T-cell (primary cell): ENCODE data around the gene LRIT1. TPM values are rescaled to one million over a fixed set of nuclear protein-coding genes. Genes with fewer than 3 reads are reported as not detected.

ENCODE experiments used
- ATAC-seq, 4 experiments: fragments of 200-7000 bp in 3 of 4; fragments of 150-1000 bp in 1 of 4; cut with Tn5 transposase; replicated peaks in 1 of 4; 1 replicate in 3 of 4; 2 replicates in 1 of 4; pipeline ENCODE4 v1.10.0; 2021; ENCODE audit warnings: moderate library complexity in 3 of 4, mild to moderate bottlenecking in 2 of 4, moderate number of reproducible peaks in 1 of 4
- CTCF ChIA-PET, 2 donors: fragments of 300-600 bp; sonication (Branson Sonifier 250); formaldehyde crosslinking; loops; one replicate each; lab custom pipeline; 2022; ENCODE audit warnings: antibody characterized with exemption in 2 of 2; lab: Charles Lee
- POLR2A ChIA-PET, 2 donors: fragments of 300-600 bp; sonication (Branson Sonifier 250); formaldehyde crosslinking; loops; one replicate each; lab custom pipeline; 2022; ENCODE audit warnings: antibody characterized with exemption in 2 of 2; lab: Charles Lee
- DNase-seq, 35 experiments: peaks; one replicate each; pipeline versions ENCODE4 v3.0.0 to v3.0.0-alpha.2; 2013 to 2023
- H3K27ac ChIP-seq: one replicate; pipeline ENCODE4 v1.5.1; 2013; ENCODE audit warnings: low read length
- H3K27me3 ChIP-seq, 2 experiments: replicated peaks in 1 of 2; 1 replicate in 1 of 2; 2 replicates in 1 of 2; pipeline versions ENCODE4 v1.6.1 to v1.7.0; 2013; ENCODE audit warnings: low read length in 1 of 2, mixed read lengths in 1 of 2; ENCODE audit not compliant: control insufficient read depth in 2 of 2, insufficient read depth in 2 of 2; ENCODE audit errors: extremely low read depth in 1 of 2
- H3K36me3 ChIP-seq, 2 donors: 1 replicate in 1 of 2; 2 replicates in 1 of 2; pipeline versions ENCODE4 v1.6.1 to v1.7.0; 2013; ENCODE audit warnings: low read length in 1 of 2; ENCODE audit not compliant: control insufficient read depth in 2 of 2, insufficient read depth in 1 of 2; ENCODE audit errors: extremely low read depth in 1 of 2
- H3K4me1 ChIP-seq, 2 experiments: 1 replicate in 1 of 2; 2 replicates in 1 of 2; pipeline versions ENCODE4 v1.6.1 to v1.7.0; 2013; ENCODE audit warnings: low read length in 2 of 2, mixed read lengths in 1 of 2; ENCODE audit not compliant: insufficient read depth in 2 of 2, control insufficient read depth in 1 of 2; ENCODE audit errors: extremely low read depth in 1 of 2
- H3K4me3 ChIP-seq, 2 donors: 1 replicate in 1 of 2; 2 replicates in 1 of 2; pipeline versions ENCODE4 v1.5.1 to v1.7.0; 2013; ENCODE audit warnings: mild to moderate bottlenecking in 2 of 2, low read length in 1 of 2, moderate library complexity in 1 of 2; ENCODE audit not compliant: control insufficient read depth in 1 of 2; ENCODE audit errors: extremely low read depth in 1 of 2
- H3K9me3 ChIP-seq: 2 replicates; pipeline ENCODE4 v1.7.0; 2013
- H3K27ac Mint-ChIP-seq, 2 donors: one replicate each; pipeline ENCODE4 v1.8.0; 2020 to 2021; ENCODE audit warnings: mild to moderate bottlenecking in 2 of 2, mixed read lengths in 2 of 2
- H3K27me3 Mint-ChIP-seq, 2 donors: one replicate each; pipeline ENCODE4 v1.8.0; 2021 to 2022; ENCODE audit warnings: mixed read lengths in 2 of 2
- H3K36me3 Mint-ChIP-seq: one replicate; pipeline ENCODE4 v1.8.0; 2021; ENCODE audit warnings: mixed read lengths
- H3K4me1 Mint-ChIP-seq, 3 donors: one replicate each; pipeline ENCODE4 v1.8.0; 2020 to 2022; ENCODE audit warnings: mixed read lengths in 3 of 3, mild to moderate bottlenecking in 1 of 3
- H3K4me3 Mint-ChIP-seq, 3 donors: one replicate each; pipeline ENCODE4 v1.8.0; 2020 to 2022; ENCODE audit warnings: mild to moderate bottlenecking in 3 of 3, mixed read lengths in 3 of 3, moderate library complexity in 3 of 3
- H3K9me3 Mint-ChIP-seq, 3 donors: one replicate each; pipeline ENCODE4 v1.8.0; 2020 to 2022; ENCODE audit warnings: mixed read lengths in 3 of 3
- WGBS: methylation state at CpG from one replicate; pipeline ENCODE4 v1.1.5; 2013; ENCODE audit warnings: missing lambda C conversion rate; ENCODE audit not compliant: insufficient coverage; 5-methylcytosine and 5-hydroxymethylcytosine counted together
- total RNA-seq, 35 experiments: library from RNA in 6 of 35; stranded (reverse) in 6 of 35; fragments of 120-200 nt in 1 of 35; gene quantifications; one replicate each; pipeline versions ENCODE4 v1.2.1 to v1.2.4 and lab custom pipeline; 2013 to 2026

The LRIT1 gene
- total RNA-seq, 5 donors from 2014 or later (not counting 1 experiment from before 2014, with no cell fraction given), result not detected

GRCh38 chr10:84263716-84264115, 22.4 kb upstream of the LRIT1 start:
- Histone ChIP-seq H3K36me3 (no peaks in the 10 kb centered on the region), H3K4me1 (peaks cover 0 to 7% of the 10 kb centered on the region in 2 experiments), H3K9me3 (no peaks in the 10 kb centered on the region), H3K27me3 (peaks cover 0 to 33% of the 10 kb centered on the region in 2 experiments), H3K27ac (no peak overlapping the region), H3K4me3 (no peak overlapping the region)
- Mint-ChIP-seq H3K4me1 (peaks cover 5 to 11% (median 7%) of the 10 kb centered on the region in 3 donors), H3K36me3 (no peaks in the 10 kb centered on the region), H3K27ac (no peak overlapping the region), H3K9me3 (no peaks in the 10 kb centered on the region), H3K27me3 (peaks cover 24 to 36% of the 10 kb centered on the region in 2 donors), H3K4me3 (no peak overlapping the region)
- DNase-seq (no peak), ATAC-seq (no peak)
- CTCF ChIA-PET, result interaction anchor here (0.7 to 5.9 kb wide), 10 partner anchors 10 to 279 kb away, joined by 3 to 93 read pairs (median 4); no protein-coding TSS in a partner anchor
- POLR2A ChIA-PET, result interaction anchor here in 1 of 2 donors (0.6 kb wide), 1 partner anchor 70 kb away, joined by 3 read pairs; no protein-coding TSS in a partner anchor
- WGBS, result 100% methylated on average over 1 of the region's 5 CpGs

DNA sequence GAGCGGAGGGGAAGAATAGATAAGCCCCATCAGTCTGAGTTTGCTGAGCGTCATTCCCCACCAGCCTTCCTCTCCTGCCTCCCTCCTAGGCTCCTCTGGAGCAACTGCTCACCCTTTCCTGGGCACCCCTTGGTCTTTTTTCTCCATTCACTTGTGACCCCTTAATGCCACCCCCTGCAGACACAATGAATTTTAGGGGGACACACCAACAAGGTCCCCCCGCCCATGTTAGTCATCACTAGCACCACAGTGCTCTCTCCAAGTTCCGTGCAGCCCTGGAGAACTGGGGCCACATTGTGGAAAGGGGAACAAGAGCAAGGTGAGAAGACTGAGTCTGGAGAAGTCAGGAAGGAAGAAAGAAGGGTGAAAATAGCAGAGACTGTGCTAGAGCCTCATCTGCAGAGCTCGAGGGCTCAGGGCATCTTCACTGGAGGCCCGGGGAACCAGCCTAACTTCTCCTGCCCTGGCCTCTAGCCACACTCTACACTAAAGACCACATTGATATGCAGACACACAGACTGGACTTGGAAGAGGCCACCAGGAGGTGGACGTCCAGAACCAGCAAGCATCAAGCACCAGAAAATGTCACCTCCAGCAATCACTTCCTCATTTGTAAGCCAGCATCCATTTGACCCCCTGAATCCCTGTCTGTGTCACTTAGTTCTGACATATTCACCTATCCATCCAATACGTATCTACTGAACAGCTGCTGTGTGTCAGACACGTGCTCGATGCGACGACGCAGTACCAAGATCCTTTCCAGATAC, 21.0 kb upstream of the LRIT1 start:
- POLR2A ChIA-PET, result no interaction called here
- no peak overlapping the region for H3K4me3 Mint-ChIP-seq
- no peak overlapping the region for H3K27ac Mint-ChIP-seq
- peaks cover 0 to 5% (median 1%) of the 10 kb centered on the region in 3 donors for H3K4me1 Mint-ChIP-seq
- 58% methylated on average over 4 of the region's 13 CpGs for WGBS
- H3K9me3 ChIP-seq, result no peaks in the 10 kb centered on the region
- H3K27me3 Mint-ChIP-seq, result peaks cover 32 to 41% of the 10 kb centered on the region in 2 donors
- H3K4me3 ChIP-seq, result no peak overlapping the region
- H3K36me3 ChIP-seq, result no peaks in the 10 kb centered on the region
- CTCF ChIA-PET, result interaction anchor here (1.0 to 2.8 kb wide), 3 partner anchors 269 to 276 kb away, joined by 3 to 46 read pairs (median 4); no protein-coding TSS in a partner anchor
- DNase-seq (no peak), ATAC-seq (no peak)
- no peaks in the 10 kb centered on the region for H3K36me3 Mint-ChIP-seq
- no peaks in the 10 kb centered on the region for H3K9me3 Mint-ChIP-seq
- H3K27me3 ChIP-seq, result peaks cover 0 to 46% of the 10 kb centered on the region in 2 experiments
- H3K4me1 ChIP-seq, result peaks cover 0 to 5% of the 10 kb centered on the region in 2 experiments
- H3K27ac ChIP-seq, result no peak overlapping the region

DNA sequence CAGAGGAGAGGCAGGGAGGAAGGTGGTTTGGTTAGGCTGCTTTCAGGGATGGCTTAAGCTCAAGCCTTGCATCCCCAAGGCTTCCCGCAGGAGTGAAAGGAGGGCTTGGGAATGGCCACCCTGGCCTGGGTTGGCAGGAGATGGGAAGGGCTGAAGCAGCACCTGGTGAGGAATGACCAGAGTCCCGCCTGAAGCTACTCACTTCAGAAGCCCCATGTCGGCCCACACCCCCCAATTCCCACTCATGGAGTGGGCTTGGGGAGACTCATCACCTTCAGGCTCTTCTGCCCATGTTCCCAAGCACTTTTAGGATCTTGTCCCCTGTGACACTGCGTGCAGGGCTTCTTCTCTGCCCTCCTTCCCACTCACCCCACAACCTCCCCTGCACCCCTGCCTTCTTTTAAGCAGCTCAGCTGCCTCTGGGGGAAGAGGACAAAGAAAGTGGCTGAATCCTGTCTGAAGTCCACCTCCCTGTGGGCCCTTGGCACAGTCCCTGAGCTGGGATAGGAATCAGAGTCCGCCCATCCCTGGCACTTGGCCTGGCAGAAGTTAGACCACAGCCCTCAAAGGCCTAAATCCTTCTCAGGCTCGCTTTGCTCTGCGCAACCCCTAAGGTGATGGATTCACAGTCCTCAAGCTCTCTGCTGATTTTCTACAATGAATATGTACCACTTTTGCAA, 20.0 kb upstream of the LRIT1 start:
- DNase-seq (no peak), ATAC-seq (no peak)
- ChIA-PET CTCF (interaction anchor here (0.5 to 1.9 kb wide), 4 partner anchors 254 to 315 kb away, joined by 3 to 7 read pairs (median 4); no protein-coding TSS in a partner anchor), POLR2A (no interaction called here)
- WGBS, result 76% methylated on average over 5 of the region's 7 CpGs
- H3K36me3 Mint-ChIP-seq, result no peaks in the 10 kb centered on the region
- no peak overlapping the region for H3K4me3 Mint-ChIP-seq
- no peak overlapping the region for H3K27ac Mint-ChIP-seq
- H3K27ac ChIP-seq, result no peak overlapping the region
- H3K9me3 ChIP-seq, result no peaks in the 10 kb centered on the region
- peaks cover 32 to 41% of the 10 kb centered on the region in 2 donors for H3K27me3 Mint-ChIP-seq
- peaks cover 0 to 7% (median 7%) of the 10 kb centered on the region in 3 donors for H3K4me1 Mint-ChIP-seq
- no peaks in the 10 kb centered on the region for H3K36me3 ChIP-seq
- H3K4me1 ChIP-seq, result peaks cover 0 to 11% of the 10 kb centered on the region in 2 experiments
- H3K27me3 ChIP-seq, result peaks cover 0 to 56% of the 10 kb centered on the region in 2 experiments
- no peak overlapping the region for H3K4me3 ChIP-seq
- H3K9me3 Mint-ChIP-seq, result no peaks in the 10 kb centered on the region

DNA sequence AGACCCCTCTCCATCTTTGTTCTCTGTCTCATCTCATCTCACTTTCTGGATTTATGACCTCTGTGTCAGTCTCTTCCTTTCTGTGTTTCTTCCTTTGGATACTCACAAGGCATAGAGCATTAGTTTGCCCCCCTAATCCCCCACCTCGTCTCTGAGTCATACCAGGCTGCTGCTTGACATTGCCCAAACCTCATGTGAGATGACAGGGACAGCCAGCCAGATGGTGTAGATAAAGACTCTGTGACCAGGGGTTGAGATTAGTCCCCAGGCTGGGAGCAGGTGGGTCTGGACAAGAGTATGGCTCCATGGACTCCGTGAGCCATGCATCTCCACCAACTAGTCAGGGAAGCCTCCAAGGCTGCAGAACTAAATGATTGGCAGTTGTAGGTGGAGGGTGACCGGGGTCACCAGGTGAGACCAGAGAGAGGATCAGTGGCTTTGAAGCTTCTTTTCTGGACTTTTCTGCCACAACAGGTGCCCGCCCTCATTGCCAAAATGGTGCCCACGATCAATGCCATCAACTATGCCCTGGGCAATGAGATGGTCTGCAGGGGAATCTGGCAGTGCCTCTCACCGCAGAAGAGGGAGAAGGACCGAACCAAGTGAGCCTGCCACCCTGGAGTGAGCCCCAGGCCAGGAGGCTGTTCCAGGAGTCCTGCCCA, 16.8 kb upstream of the LRIT1 start:
- Mint-ChIP-seq H3K27me3 (peaks cover 24 to 37% of the 10 kb centered on the region in 2 donors), H3K9me3 (no peaks in the 10 kb centered on the region), H3K4me1 (peaks cover 0 to 7% (median 3%) of the 10 kb centered on the region in 3 donors), H3K27ac (no peak overlapping the region), H3K36me3 (no peaks in the 10 kb centered on the region), H3K4me3 (no peak overlapping the region)
- Histone ChIP-seq H3K36me3 (no peaks in the 10 kb centered on the region), H3K9me3 (no peaks in the 10 kb centered on the region), H3K4me3 (no peak overlapping the region), H3K27me3 (peaks cover 0 to 45% of the 10 kb centered on the region in 2 experiments), H3K27ac (no peak overlapping the region), H3K4me1 (peaks cover 0 to 6% of the 10 kb centered on the region in 2 experiments)
- POLR2A ChIA-PET, result no interaction called here
- CTCF ChIA-PET, result no interaction called here
- ATAC-seq (no peak), DNase-seq (no peak)
- 72% methylated on average over 5 of the region's 7 CpGs for WGBS

- ATAC-seq, result no peak
- ChIA-PET CTCF (interaction anchor here in 1 of 2 donors (1.4 kb wide), 1 partner anchor 280 kb away, joined by 6 read pairs; no protein-coding TSS in a partner anchor), POLR2A (no interaction called here)
- Mint-ChIP-seq H3K4me3 (no peak overlapping the region), H3K27ac (no peak overlapping the region), H3K36me3 (no peaks in the 10 kb centered on the region), H3K27me3 (peaks cover 17 to 30% of the 10 kb centered on the region in 2 donors), H3K4me1 (peaks cover 0 to 7% (median 3%) of the 10 kb centered on the region in 3 donors), H3K9me3 (no peaks in the 10 kb centered on the region)
- Histone ChIP-seq H3K27me3 (peaks cover 0 to 46% of the 10 kb centered on the region in 2 experiments), H3K36me3 (no peaks in the 10 kb centered on the region), H3K9me3 (no peaks in the 10 kb centered on the region), H3K27ac (no peak overlapping the region), H3K4me3 (no peak overlapping the region), H3K4me1 (peaks cover 0 to 6% of the 10 kb centered on the region in 2 experiments)
- DNase-seq, result no peak
- 84% methylated on average over 13 of the region's 15 CpGs for WGBS
Measured at GRCh38 chr10:84257343-84258020, 16.1 kb upstream of the LRIT1 start.
